ENCODE data around the gene MRPS6.
A peak's percentile ranks its signal among the peaks of the same experiment; 100 is the strongest.

Gene MRPS6

GRCh38 chr21:34128124-34128523 is 54.7 kb downstream of the MRPS6 start:
- Histone ChIP-seq H3K27ac (ENCODE audit: low read depth, low read length) (no peak overlapping the region), H3K27me3 (ENCODE audit: insufficient read depth, low read length, poor library complexity) (no peaks in the 10 kb centered on the region), H4K5ac (ENCODE audit: low read length) (no peak overlapping the region), H2BK5ac (ENCODE audit: low read length) (no peak overlapping the region), H3K4me2 (ENCODE audit: low read length) (no peak overlapping the region), H3K9ac (ENCODE audit: low read length) (no peak overlapping the region), H2AK5ac (ENCODE audit: low read length) (no peak overlapping the region), H3K36me3 (ENCODE audit: control insufficient read depth, insufficient read depth, low read length) (peaks cover 4% of the 10 kb centered on the region), H3K4me1 (ENCODE audit: control insufficient read depth, low read depth, low read length) (peaks cover 30% of the 10 kb centered on the region), H3K18ac (ENCODE audit: low read length) (no peak overlapping the region), H3K4me3 (ENCODE audit: low read length) (no peak overlapping the region), H2BK15ac (replicated peaks; ENCODE audit: low read depth) (no peak overlapping the region), H3K56ac (ENCODE audit: low read length) (peak overlapping the region; percentile 20), H4K8ac (ENCODE audit: low read depth, low read length) (no peak overlapping the region), H3K79me1 (ENCODE audit: low read length) (peaks cover 42% of the 10 kb centered on the region), H3K79me2 (ENCODE audit: control insufficient read depth, insufficient read depth, low read length) (peaks cover 42% of the 10 kb centered on the region), H2BK120ac (ENCODE audit: low read depth, low read length) (no peak overlapping the region), H3K4ac (ENCODE audit: low read depth, low read length) (no peak overlapping the region), H3K23ac (ENCODE audit: low read length) (no peak overlapping the region)
- DNase-seq: peak; percentile 55
- WGBS (ENCODE audit: extremely low coverage, insufficient coverage, low lambda C conversion rate): no CpG with 5 or more reads among the region's 6 CpGs

- peak overlapping the region; percentile 18 for H3K4ac ChIP-seq (ENCODE audit: low read depth, low read length)
- no CpG with 5 or more reads among the region's 3 CpGs for WGBS (ENCODE audit: extremely low coverage, insufficient coverage, low lambda C conversion rate)
- H4K8ac ChIP-seq (ENCODE audit: low read depth, low read length): no peak overlapping the region
- no peak overlapping the region for H4K5ac ChIP-seq (ENCODE audit: low read length)
- H3K4me1 ChIP-seq (ENCODE audit: control insufficient read depth, low read depth, low read length): peaks cover 32% of the 10 kb centered on the region
- H2BK5ac ChIP-seq (ENCODE audit: low read length): no peak overlapping the region
- H3K27me3 ChIP-seq (ENCODE audit: insufficient read depth, low read length, poor library complexity): no peaks in the 10 kb centered on the region
- H3K4me2 ChIP-seq (ENCODE audit: low read length): no peak overlapping the region
- no peak overlapping the region for H3K4me3 ChIP-seq (ENCODE audit: low read length)
- peak overlapping the region; percentile 92 for H3K27ac ChIP-seq (ENCODE audit: low read depth, low read length)
- peaks cover 40% of the 10 kb centered on the region for H3K79me1 ChIP-seq (ENCODE audit: low read length)
- no peak overlapping the region for H2BK120ac ChIP-seq (ENCODE audit: low read depth, low read length)
- no peak for DNase-seq
- peak overlapping the region; percentile 84 for H3K56ac ChIP-seq (ENCODE audit: low read length)
- H3K23ac ChIP-seq (ENCODE audit: low read length): no peak overlapping the region
- peaks cover 40% of the 10 kb centered on the region for H3K79me2 ChIP-seq (ENCODE audit: control insufficient read depth, insufficient read depth, low read length)
- no peak overlapping the region for H2BK15ac ChIP-seq (replicated peaks; ENCODE audit: low read depth)
- H3K36me3 ChIP-seq (ENCODE audit: control insufficient read depth, insufficient read depth, low read length): peaks cover 4% of the 10 kb centered on the region
- peak overlapping the region; percentile 29 for H3K18ac ChIP-seq (ENCODE audit: low read length)
- H3K9ac ChIP-seq (ENCODE audit: low read length): peak overlapping the region; percentile 31
- peak overlapping the region; percentile 46 for H2AK5ac ChIP-seq (ENCODE audit: low read length)
Observed at GRCh38 chr21:34128674-34129038, 55.3 kb downstream of the MRPS6 start.

DNA sequence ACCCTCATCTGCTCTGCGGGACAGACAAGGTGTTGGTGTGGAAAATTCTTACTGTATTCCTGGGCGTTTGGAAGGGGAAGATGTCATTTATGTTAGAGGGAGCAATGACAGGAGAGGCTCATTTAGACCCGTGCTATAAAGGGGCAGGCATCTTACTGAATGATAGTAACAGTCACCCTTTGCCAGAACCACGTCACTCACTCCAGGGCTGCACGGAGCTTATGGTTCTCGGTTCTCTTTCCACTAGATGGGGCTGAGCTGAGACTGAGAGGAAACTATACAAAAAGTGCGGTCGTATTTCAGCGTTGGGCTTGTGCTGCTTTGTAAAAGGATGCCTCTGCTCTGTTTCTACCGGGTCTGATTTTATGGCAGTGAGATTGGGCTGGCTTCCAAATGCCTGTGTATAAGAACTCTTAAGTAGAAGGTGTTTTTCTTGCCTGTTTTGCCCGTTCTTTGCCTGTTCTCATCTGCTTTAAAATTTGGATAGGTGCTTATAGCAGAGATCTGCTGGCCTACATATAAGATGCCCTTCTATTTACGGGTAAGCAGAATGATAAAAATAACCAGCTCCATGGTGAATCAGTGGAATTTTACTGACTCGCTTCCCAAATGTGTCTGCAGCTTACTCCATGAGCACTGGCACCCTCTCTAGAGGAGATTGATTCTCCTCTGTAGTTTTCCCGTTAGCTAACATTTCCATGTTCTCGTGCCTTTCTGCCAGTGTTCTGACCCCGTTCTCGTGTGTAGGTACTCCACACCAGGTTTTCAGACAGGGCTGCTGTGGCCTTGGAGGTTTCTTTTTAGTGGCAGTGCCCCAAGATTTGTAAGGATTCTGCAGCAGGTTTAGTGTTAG is 55.9 kb downstream of the MRPS6 start:
- H4K5ac ChIP-seq (ENCODE audit: low read length): no peak overlapping the region
- peak; percentile 87 for DNase-seq
- peak overlapping the region; percentile 20 for H3K4me2 ChIP-seq (ENCODE audit: low read length)
- H3K27ac ChIP-seq (ENCODE audit: low read depth, low read length): peak overlapping the region; percentile 92
- peaks cover 41% of the 10 kb centered on the region for H3K79me2 ChIP-seq (ENCODE audit: control insufficient read depth, insufficient read depth, low read length)
- WGBS (ENCODE audit: extremely low coverage, insufficient coverage, low lambda C conversion rate): no CpG with 5 or more reads among the region's 17 CpGs
- peaks cover 32% of the 10 kb centered on the region for H3K4me1 ChIP-seq (ENCODE audit: control insufficient read depth, low read depth, low read length)
- no peak overlapping the region for H2BK15ac ChIP-seq (replicated peaks; ENCODE audit: low read depth)
- no peak overlapping the region for H3K4me3 ChIP-seq (ENCODE audit: low read length)
- peaks cover 5% of the 10 kb centered on the region for H3K36me3 ChIP-seq (ENCODE audit: control insufficient read depth, insufficient read depth, low read length)
- H3K4ac ChIP-seq (ENCODE audit: low read depth, low read length): peak overlapping the region; percentile 74
- peak overlapping the region; percentile 60 for H3K9ac ChIP-seq (ENCODE audit: low read length)
- H3K56ac ChIP-seq (ENCODE audit: low read length): peak overlapping the region; percentile 84
- H2BK120ac ChIP-seq (ENCODE audit: low read depth, low read length): peak overlapping the region; percentile 76
- H3K18ac ChIP-seq (ENCODE audit: low read length): peak overlapping the region; percentile 91
- peak overlapping the region; percentile 46 for H2AK5ac ChIP-seq (ENCODE audit: low read length)
- peaks cover 40% of the 10 kb centered on the region for H3K79me1 ChIP-seq (ENCODE audit: low read length)
- no peaks in the 10 kb centered on the region for H3K27me3 ChIP-seq (ENCODE audit: insufficient read depth, low read length, poor library complexity)
- peak overlapping the region; percentile 29 for H3K23ac ChIP-seq (ENCODE audit: low read length)
- peak overlapping the region; percentile 61 for H2BK5ac ChIP-seq (ENCODE audit: low read length)
- H4K8ac ChIP-seq (ENCODE audit: low read depth, low read length): no peak overlapping the region

GRCh38 chr21:34129901-34130715 is 56.7 kb downstream of the MRPS6 start:
- Histone ChIP-seq H3K27me3 (ENCODE audit: insufficient read depth, low read length, poor library complexity) (no peaks in the 10 kb centered on the region), H3K18ac (ENCODE audit: low read length) (peak overlapping the region; percentile 91), H3K27ac (ENCODE audit: low read depth, low read length) (peak overlapping the region; percentile 92), H3K4me2 (ENCODE audit: low read length) (peak overlapping the region; percentile 20), H3K56ac (ENCODE audit: low read length) (peak overlapping the region; percentile 84), H3K79me2 (ENCODE audit: control insufficient read depth, insufficient read depth, low read length) (peaks cover 47% of the 10 kb centered on the region), H3K4me1 (ENCODE audit: control insufficient read depth, low read depth, low read length) (peaks cover 32% of the 10 kb centered on the region), H4K8ac (ENCODE audit: low read depth, low read length) (peak overlapping the region; percentile 3), H3K4me3 (ENCODE audit: low read length) (no peak overlapping the region), H3K79me1 (ENCODE audit: low read length) (peaks cover 44% of the 10 kb centered on the region), H2AK5ac (ENCODE audit: low read length) (peak overlapping the region; percentile 27), H3K23ac (ENCODE audit: low read length) (no peak overlapping the region), H2BK120ac (ENCODE audit: low read depth, low read length) (peak overlapping the region; percentile 76), H4K5ac (ENCODE audit: low read length) (peak overlapping the region; percentile 89), H3K4ac (ENCODE audit: low read depth, low read length) (peak overlapping the region; percentile 74), H2BK15ac (replicated peaks; ENCODE audit: low read depth) (peak overlapping the region; percentile 9), H2BK5ac (ENCODE audit: low read length) (peak overlapping the region; percentile 61), H3K9ac (ENCODE audit: low read length) (peak overlapping the region; percentile 60), H3K36me3 (ENCODE audit: control insufficient read depth, insufficient read depth, low read length) (peaks cover 5% of the 10 kb centered on the region)
- no CpG with 5 or more reads among the region's 5 CpGs for WGBS (ENCODE audit: extremely low coverage, insufficient coverage, low lambda C conversion rate)
- DNase-seq: peak; percentile 88

GRCh38 chr21:34130716-34130985 is 57.3 kb downstream of the MRPS6 start:
- no peak for DNase-seq
- peak overlapping the region; percentile 66 for H3K4ac ChIP-seq (ENCODE audit: low read depth, low read length)
- peak overlapping the region; percentile 85 for H3K27ac ChIP-seq (ENCODE audit: low read depth, low read length)
- peak overlapping the region; percentile 3 for H4K8ac ChIP-seq (ENCODE audit: low read depth, low read length)
- H3K36me3 ChIP-seq (ENCODE audit: control insufficient read depth, insufficient read depth, low read length): peaks cover 5% of the 10 kb centered on the region
- peaks cover 32% of the 10 kb centered on the region for H3K4me1 ChIP-seq (ENCODE audit: control insufficient read depth, low read depth, low read length)
- no peak overlapping the region for H3K4me2 ChIP-seq (ENCODE audit: low read length)
- H2AK5ac ChIP-seq (ENCODE audit: low read length): peak overlapping the region; percentile 27
- peak overlapping the region; percentile 78 for H3K18ac ChIP-seq (ENCODE audit: low read length)
- H3K56ac ChIP-seq (ENCODE audit: low read length): peak overlapping the region; percentile 61
- H4K5ac ChIP-seq (ENCODE audit: low read length): peak overlapping the region; percentile 89
- H3K27me3 ChIP-seq (ENCODE audit: insufficient read depth, low read length, poor library complexity): no peaks in the 10 kb centered on the region
- peaks cover 43% of the 10 kb centered on the region for H3K79me1 ChIP-seq (ENCODE audit: low read length)
- no peak overlapping the region for H2BK5ac ChIP-seq (ENCODE audit: low read length)
- peak overlapping the region; percentile 18 for H3K9ac ChIP-seq (ENCODE audit: low read length)
- H3K4me3 ChIP-seq (ENCODE audit: low read length): no peak overlapping the region
- WGBS (ENCODE audit: extremely low coverage, insufficient coverage, low lambda C conversion rate): no CpG with 5 or more reads among the region's 2 CpGs
- peaks cover 51% of the 10 kb centered on the region for H3K79me2 ChIP-seq (ENCODE audit: control insufficient read depth, insufficient read depth, low read length)
- no peak overlapping the region for H3K23ac ChIP-seq (ENCODE audit: low read length)
- H2BK120ac ChIP-seq (ENCODE audit: low read depth, low read length): peak overlapping the region; percentile 65
- H2BK15ac ChIP-seq (replicated peaks; ENCODE audit: low read depth): no peak overlapping the region
